Measurements from ENCODE around the gene MYOM3. TPM values are rescaled to one million over a fixed set of nuclear protein-coding genes. Genes with fewer than 3 reads are reported as not detected.
"Not testable (repeated sequence)": the region's sequence is repeated elsewhere in the genome, so short reads cannot be mapped to it uniquely, and the experiment has no call there.

Gene MYOM3
- total RNA-seq, 1 experiment from 2014 or later: not detected

GRCh38 chr1:24030976-24031516 is 80.9 kb downstream of the MYOM3 start:
- DNase-seq (ENCODE audit: low read depth, low spot score); in situ Hi-C loops (cut with HindIII; ENCODE audit: low pct_unique_long_range_greater_than_20kb, low sequenced_read_pairs): not testable (repeated sequence)

GRCh38 chr1:24027838-24028468 is 84.0 kb downstream of the MYOM3 start:
- in situ Hi-C loops (cut with HindIII; ENCODE audit: low pct_unique_long_range_greater_than_20kb, low sequenced_read_pairs): no loop called here
- DNase-seq (ENCODE audit: low read depth, low spot score): peak; percentile 69

DNA sequence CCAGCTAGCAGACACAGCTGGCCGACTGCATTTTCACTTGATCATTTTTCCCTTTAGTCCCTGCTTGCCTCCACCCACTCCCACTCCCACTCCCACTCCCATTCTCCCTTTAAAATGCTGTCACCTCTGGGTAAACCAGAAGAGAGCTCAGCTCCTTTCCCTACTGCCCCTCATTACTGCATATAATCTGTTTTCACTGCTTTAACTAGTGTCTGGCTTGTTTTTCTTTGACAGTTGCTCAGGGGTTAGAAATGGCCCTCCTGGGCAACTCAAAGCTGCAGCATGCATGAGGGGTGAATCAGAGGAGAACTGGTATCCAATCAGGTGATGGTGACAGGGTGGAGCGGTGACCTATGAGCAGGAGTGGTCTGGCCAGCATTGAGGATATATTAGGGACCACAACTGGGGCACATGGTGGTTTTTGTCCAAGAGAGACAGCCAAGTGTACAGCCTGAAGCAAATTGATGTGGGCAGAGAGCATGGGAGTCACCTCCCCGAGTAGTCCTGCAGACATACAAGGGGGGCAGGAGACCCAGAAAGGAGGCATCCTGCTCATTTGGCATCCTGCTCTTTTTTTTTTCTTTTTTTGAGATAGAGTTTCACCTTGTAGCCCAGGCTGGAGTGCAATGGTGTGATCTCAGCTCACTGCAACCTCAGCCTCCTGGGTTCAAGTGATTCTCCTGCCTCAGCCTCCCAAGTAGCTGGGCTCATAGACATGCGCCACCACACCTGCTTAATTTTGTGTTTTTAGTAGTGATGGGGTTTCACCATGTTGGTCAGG is 89.2 kb downstream of the MYOM3 start:
- in situ Hi-C loops (cut with HindIII; ENCODE audit: low pct_unique_long_range_greater_than_20kb, low sequenced_read_pairs): no loop called here
- no peak for DNase-seq (ENCODE audit: low read depth, low spot score)

- in situ Hi-C loops (cut with HindIII; ENCODE audit: low pct_unique_long_range_greater_than_20kb, low sequenced_read_pairs): no loop called here
- no peak for DNase-seq (ENCODE audit: low read depth, low spot score)
These were observed 90.3 kb downstream of the MYOM3 start for GRCh38 chr1:24021403-24022266.

DNA sequence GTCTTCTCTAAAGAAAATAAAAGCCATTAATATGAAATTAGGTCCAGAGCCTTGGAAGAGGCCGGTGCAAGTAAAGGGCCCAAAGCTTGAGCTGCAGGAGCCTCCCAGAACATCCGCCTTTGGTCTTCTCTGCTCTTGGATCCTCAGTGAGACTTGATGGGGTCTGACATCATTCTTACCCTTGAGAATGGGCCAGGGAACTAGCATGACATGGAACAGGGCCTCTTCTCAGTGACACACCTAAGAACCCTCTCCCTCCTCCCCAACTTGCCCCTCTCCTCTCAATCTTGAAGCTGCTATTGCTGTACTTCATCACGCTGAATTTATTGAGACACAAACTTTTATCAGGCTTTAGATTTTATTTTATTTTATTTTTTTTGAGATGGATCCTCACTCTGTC is 91.5 kb downstream of the MYOM3 start:
- in situ Hi-C loops (cut with HindIII; ENCODE audit: low pct_unique_long_range_greater_than_20kb, low sequenced_read_pairs): no loop called here
- no peak for DNase-seq (ENCODE audit: low read depth, low spot score)

DNA sequence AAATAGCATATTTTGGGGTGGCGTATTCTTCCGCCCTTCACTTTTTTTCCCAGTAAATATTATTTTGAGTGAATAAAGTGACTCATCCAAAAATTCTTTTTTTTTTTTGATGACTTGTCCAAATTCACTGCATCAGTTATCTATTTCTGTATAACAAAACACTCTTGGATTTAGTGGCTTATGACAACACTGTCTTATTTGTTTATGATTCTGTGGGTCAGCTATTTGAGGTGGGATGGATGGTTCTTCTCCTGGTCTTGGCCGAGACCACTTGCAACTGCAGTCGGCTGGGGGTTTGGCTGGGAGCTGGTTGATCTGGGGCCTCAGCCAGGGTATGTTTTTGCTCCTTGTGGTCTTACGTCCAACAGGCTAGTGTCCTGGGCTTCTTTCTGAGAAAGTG is 91.9 kb downstream of the MYOM3 start:
- in situ Hi-C loops (cut with HindIII; ENCODE audit: low pct_unique_long_range_greater_than_20kb, low sequenced_read_pairs): no loop called here
- DNase-seq (ENCODE audit: low read depth, low spot score): no peak

DNA sequence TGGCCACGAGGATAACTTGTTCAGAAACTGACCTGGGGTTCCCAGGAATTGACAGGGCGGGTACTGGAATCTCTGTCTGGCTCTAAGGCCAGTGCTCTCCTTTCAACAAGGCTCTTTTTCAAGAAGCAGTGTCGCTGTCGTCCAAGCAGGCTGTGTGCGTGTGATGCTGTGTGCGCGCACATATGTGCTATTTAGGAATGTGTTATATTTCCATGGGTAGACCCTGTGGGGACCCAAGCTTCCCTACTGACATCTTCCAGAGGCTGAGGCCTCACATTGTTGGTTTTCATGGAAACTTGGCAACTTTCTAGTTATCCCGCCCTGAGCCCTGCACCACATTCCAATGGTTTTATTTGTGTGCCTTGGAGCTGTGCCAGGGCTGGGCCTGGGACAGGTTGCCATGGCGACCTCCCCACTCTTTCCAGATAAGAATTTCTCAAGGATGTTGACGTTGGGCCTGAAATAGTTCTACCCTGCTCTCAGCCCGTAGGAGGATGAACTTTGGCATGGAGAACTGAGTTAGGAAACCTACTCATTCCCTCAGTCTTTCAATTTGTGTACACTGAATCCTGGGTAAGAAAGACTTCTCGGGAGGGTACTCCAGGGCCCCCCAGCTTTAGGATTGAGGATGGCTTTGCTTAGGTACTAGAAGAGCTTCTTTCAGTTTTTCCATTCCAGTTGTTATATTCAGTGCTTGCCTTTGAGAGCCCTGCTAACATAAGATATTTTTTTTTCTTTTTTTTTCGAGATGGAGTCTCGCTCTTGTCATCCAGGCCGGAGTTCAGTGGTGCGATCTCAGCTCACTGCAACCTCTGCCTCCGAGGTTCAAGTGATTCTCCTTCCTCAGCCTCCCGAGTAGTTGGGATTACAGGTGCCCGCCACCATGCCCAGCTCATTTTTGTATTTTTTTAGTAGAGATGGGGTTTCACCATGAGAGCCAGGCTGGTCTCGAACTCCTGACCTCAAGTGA is 93.0 kb downstream of the MYOM3 start:
- peak; percentile 75 for DNase-seq (ENCODE audit: low read depth, low spot score)
- in situ Hi-C loops (cut with HindIII; ENCODE audit: low pct_unique_long_range_greater_than_20kb, low sequenced_read_pairs): no loop called here

- in situ Hi-C loops (cut with HindIII; ENCODE audit: low pct_unique_long_range_greater_than_20kb, low sequenced_read_pairs): no loop called here
- peak; percentile 76 for DNase-seq (ENCODE audit: low read depth, low spot score)
These were observed 96.4 kb downstream of the MYOM3 start for GRCh38 chr1:24015221-24016210.

GRCh38 chr1:24012878-24013277 is 99.1 kb downstream of the MYOM3 start:
- DNase-seq (ENCODE audit: low read depth, low spot score); in situ Hi-C loops (cut with HindIII; ENCODE audit: low pct_unique_long_range_greater_than_20kb, low sequenced_read_pairs): not testable (repeated sequence)

- in situ Hi-C loops (cut with HindIII; ENCODE audit: low pct_unique_long_range_greater_than_20kb, low sequenced_read_pairs): no loop called here
These were observed 101.3 kb downstream of the MYOM3 start for GRCh38 chr1:24010650-24011049.

GRCh38 chr1:24009406-24009805 is 102.5 kb downstream of the MYOM3 start:
- DNase-seq (ENCODE audit: low read depth, low spot score): peak; percentile 26
- in situ Hi-C loops (cut with HindIII; ENCODE audit: low pct_unique_long_range_greater_than_20kb, low sequenced_read_pairs): no loop called here

More at GRCh38 chr1:24010650-24011049, 101.3 kb downstream of the MYOM3 start:
- no peak for DNase-seq (ENCODE audit: low read depth, low spot score)

DNA sequence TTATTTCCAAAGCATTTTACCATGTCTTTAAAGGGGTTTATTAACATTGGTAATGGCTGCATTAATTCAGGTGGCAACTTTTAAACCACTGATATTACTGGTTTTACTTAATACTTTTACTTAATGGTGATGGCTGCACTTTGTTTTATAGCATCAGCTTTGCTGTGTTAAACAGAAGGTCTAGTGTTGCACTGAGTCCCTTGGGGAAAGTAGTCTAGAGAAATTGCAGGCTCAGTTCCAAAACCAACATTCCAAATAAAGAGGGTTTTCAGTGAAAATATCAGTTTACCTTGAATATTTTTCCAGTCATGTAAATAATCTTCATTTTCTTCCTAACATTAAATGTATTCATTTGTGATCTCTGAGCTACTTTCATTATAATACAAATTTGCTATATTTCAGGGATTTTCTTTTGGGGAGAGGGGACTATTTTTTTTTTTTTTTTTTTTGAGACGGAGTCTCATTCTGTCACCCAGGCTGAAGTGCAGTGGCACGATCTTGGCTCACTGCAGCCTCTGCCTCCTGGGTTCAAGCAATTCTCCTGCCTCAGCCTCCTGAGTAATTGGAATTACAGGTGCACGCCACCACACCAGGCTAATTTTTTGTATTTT is 103.3 kb downstream of the MYOM3 start:
- DNase-seq (ENCODE audit: low read depth, low spot score): peak; percentile 86
- in situ Hi-C loops (cut with HindIII; ENCODE audit: low pct_unique_long_range_greater_than_20kb, low sequenced_read_pairs): not testable (repeated sequence)

DNA sequence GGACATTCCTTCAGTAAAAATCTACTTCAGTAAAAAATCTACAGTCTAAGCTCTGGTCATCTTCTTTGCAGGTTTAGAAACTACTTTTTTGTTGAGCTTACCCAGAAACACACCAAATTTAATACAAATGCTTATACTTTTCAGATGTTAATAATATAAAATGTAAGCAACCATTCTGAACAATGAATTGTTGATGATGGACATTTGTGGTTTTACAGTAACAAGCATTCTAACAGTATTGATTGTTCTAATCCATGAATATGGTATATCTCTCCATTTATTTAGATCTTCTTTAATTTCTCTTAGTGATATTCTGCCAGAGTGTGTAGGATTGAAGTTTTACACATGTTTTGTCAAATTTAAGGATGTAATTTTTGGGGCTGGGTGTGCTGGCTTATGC is 104.9 kb downstream of the MYOM3 start:
- DNase-seq (ENCODE audit: low read depth, low spot score): no peak
- in situ Hi-C loops (cut with HindIII; ENCODE audit: low pct_unique_long_range_greater_than_20kb, low sequenced_read_pairs): no loop called here

All from SK-MEL-5 (cell line).